Lower leg skin (tissue), 3 donors: ENCODE measurements around the gene KCNK3.

Experiments used
- CTCF ChIP-seq, 3 donors: fragments of 450-650 bp; IDR thresholded peaks; one replicate each; pipeline ENCODE4 v1.5.1; 2016; ENCODE audit warnings: antibody characterized with exemption in 3 of 3, mild to moderate bottlenecking in 3 of 3, moderate library complexity in 2 of 3
- POLR2A ChIP-seq, 2 donors: fragments of 450-650 bp; IDR thresholded peaks; one replicate each; pipeline ENCODE4 v1.6.1; 2016 to 2017; ENCODE audit warnings: antibody characterized with exemption in 2 of 2, mild to moderate bottlenecking in 1 of 2, moderate library complexity in 1 of 2

GRCh38 chr2:26723475-26723874, 31.0 kb downstream of the KCNK3 start:
- no peak for TF ChIP-seq CTCF (IDR thresholded peaks at IDR 0.05)
- TF ChIP-seq POLR2A (IDR thresholded peaks at IDR 0.05), result no peak
